Keratinocyte (primary cell): ENCODE results near the gene TMA7.

ENCODE experiments used
- EZH2 ChIP-seq: IDR thresholded peaks from one replicate; pipeline ENCODE4 v1.6.1; 2012; ENCODE audit warnings: inconsistent platforms, mild to moderate bottlenecking, low read length, moderate library complexity
- TF ChIP-seq, protein P1 (sequence below), 3 experiments: IDR thresholded peaks in 1 of 3; conservative IDR thresholded peaks in 1 of 3; optimal IDR thresholded peaks in 1 of 3; 2 replicates in 2 of 3; 3 replicates in 1 of 3; pipeline versions ENCODE3 to v1.5.1; 2011; ENCODE audit warnings: low read length in 3 of 3, mild to moderate bottlenecking in 3 of 3, moderate library complexity in 2 of 3, control low read depth in 1 of 3, inconsistent platforms in 1 of 3; ENCODE audit not compliant: insufficient read depth in 2 of 3; ENCODE audit errors: extremely low read depth in 1 of 3

DNA sequence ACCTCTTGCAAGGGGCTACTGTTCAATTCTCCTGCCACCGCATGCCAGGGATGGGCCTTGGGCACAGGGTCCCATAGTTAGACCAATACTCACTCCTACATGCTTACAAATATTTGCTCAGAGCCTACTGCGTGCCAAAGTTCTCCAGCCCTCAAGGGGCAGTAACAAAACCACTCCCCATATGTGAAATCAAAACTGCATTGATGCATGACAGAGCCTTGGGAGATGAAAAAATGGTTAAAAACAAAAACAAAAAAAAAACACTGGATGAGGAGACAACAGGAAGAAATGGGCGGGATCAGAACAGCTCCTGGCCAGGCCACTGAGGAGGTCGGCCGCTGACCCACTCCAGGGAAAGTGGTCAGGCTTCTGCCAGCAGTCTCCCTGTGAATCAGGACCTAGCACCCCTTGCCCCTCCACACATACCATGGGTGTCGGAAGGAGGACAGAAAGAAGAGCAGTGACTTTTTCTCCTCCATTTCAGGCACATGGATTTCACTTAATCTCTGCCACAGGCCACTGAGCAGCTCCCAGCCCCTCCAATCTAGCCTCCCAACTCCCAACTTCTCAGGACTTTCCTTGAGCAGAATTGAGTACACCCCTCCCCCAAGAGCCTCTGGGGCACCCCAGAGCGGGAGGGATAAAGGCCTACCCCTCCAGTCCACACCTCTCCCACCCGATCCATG is 13.0 kb upstream of the TMA7 start:
- TF ChIP-seq, protein P1, sequence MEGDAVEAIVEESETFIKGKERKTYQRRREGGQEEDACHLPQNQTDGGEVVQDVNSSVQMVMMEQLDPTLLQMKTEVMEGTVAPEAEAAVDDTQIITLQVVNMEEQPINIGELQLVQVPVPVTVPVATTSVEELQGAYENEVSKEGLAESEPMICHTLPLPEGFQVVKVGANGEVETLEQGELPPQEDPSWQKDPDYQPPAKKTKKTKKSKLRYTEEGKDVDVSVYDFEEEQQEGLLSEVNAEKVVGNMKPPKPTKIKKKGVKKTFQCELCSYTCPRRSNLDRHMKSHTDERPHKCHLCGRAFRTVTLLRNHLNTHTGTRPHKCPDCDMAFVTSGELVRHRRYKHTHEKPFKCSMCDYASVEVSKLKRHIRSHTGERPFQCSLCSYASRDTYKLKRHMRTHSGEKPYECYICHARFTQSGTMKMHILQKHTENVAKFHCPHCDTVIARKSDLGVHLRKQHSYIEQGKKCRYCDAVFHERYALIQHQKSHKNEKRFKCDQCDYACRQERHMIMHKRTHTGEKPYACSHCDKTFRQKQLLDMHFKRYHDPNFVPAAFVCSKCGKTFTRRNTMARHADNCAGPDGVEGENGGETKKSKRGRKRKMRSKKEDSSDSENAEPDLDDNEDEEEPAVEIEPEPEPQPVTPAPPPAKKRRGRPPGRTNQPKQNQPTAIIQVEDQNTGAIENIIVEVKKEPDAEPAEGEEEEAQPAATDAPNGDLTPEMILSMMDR (optimal IDR thresholded peaks at IDR 0.05 in 1 of 3, IDR thresholded peaks at IDR 0.05 in 1 of 3, conservative IDR thresholded peaks at IDR 0.05 in 1 of 3; ENCODE audit: extremely low read depth in 1 of 3, insufficient read depth in 2 of 3, low read length in 3 of 3): no peak
- no peak for TF ChIP-seq EZH2
